Raji (cell line): Measurements from ENCODE around the gene ZNF628.

Experiments used
- POLR2A ChIP-seq: IDR thresholded peaks from 2 replicates; pipeline ENCODE4 v1.6.1; 2011; ENCODE audit warnings: low read depth, low read length, control low read depth; ENCODE audit not compliant: insufficient read depth

ZNF628 gene

GRCh38 chr19:55471266-55471665, 5.2 kb upstream of the ZNF628 start:
- TF ChIP-seq POLR2A, result no peak

- no peak for TF ChIP-seq POLR2A
Measured at GRCh38 chr19:55472463-55472862, 4.0 kb upstream of the ZNF628 start.

GRCh38 chr19:55473225-55474012, 3.0 kb upstream of the ZNF628 start:
- no peak for TF ChIP-seq POLR2A

GRCh38 chr19:55474269-55475265, 1.9 kb upstream of the ZNF628 start:
- no peak for TF ChIP-seq POLR2A

- no peak for TF ChIP-seq POLR2A
Measured at GRCh38 chr19:55477905-55478304, 1.5 kb downstream of the ZNF628 start.

GRCh38 chr19:55478364-55478763, 1.9 kb downstream of the ZNF628 start:
- no peak for TF ChIP-seq POLR2A

GRCh38 chr19:55479045-55479444, 2.6 kb downstream of the ZNF628 start:
- no peak for TF ChIP-seq POLR2A

- no peak for TF ChIP-seq POLR2A
Measured at GRCh38 chr19:55479451-55480230, 3.2 kb downstream of the ZNF628 start.

GRCh38 chr19:55481148-55481793, 4.9 kb downstream of the ZNF628 start:
- TF ChIP-seq POLR2A, result no peak

- no peak for TF ChIP-seq POLR2A
Measured at GRCh38 chr19:55481794-55482155, 5.4 kb downstream of the ZNF628 start.

GRCh38 chr19:55482156-55482961, 5.9 kb downstream of the ZNF628 start:
- TF ChIP-seq POLR2A, result no peak

GRCh38 chr19:55482967-55483705, 6.7 kb downstream of the ZNF628 start:
- TF ChIP-seq POLR2A, result no peak
